IMR-90 (cell line): ENCODE measurements around the gene RPS6KA3. TPM values are rescaled to one million over a fixed set of nuclear protein-coding genes. Genes with fewer than 3 reads are reported as not detected.

Experiments used
- ATAC-seq: fragments of 200-7000 bp; cut with Tn5 transposase; 2 replicates; pipeline ENCODE4 v1.9.1; 2020; ENCODE audit warnings: low read depth, mild to moderate bottlenecking, moderate library complexity
- BruUV-seq: library from RNA; stranded (reverse); fragments of 400-500 nt; replicated peaks from 2 replicates; lab custom pipeline; 2021; lab: Mats Ljungman, UMichigan
- CTCF ChIA-PET: fragments of 300-600 bp; formaldehyde crosslinking; extraction: SDS; loops from one replicate; lab custom pipeline; 2021; ENCODE audit warnings: antibody characterized with exemption; lab: Yijun Ruan, JAX
- POLR2A ChIA-PET: fragments of 300-600 bp; sonication (Branson Sonifier 250); formaldehyde crosslinking; loops from one replicate; lab custom pipeline; 2022; ENCODE audit warnings: antibody characterized with exemption; ENCODE audit not compliant: unreplicated experiment; lab: Charles Lee
- DNase-seq: peaks from one replicate; pipeline ENCODE4 v3.0.0; 2013
- H2AFZ ChIP-seq: replicated peaks from 2 replicates; pipeline ENCODE3; 2013; ENCODE audit warnings: low read length, mild to moderate bottlenecking; ENCODE audit not compliant: poor library complexity
- H2AK5ac ChIP-seq: 2 replicates; pipeline ENCODE4 v1.6.1; 2013; ENCODE audit warnings: low read depth, low read length, inconsistent platforms
- H2AK9ac ChIP-seq: replicated peaks from 2 replicates; pipeline ENCODE3; 2013; ENCODE audit warnings: mild to moderate bottlenecking, low read depth, low read length, moderate library complexity; ENCODE audit not compliant: poor library complexity
- H2BK120ac ChIP-seq: 2 replicates; pipeline ENCODE4 v1.6.1; 2013; ENCODE audit warnings: low read depth, low read length, inconsistent platforms
- H2BK15ac ChIP-seq: 3 replicates; pipeline ENCODE4 v1.6.1; 2013; ENCODE audit warnings: low read depth, low read length, inconsistent platforms
- H2BK20ac ChIP-seq: 2 replicates; pipeline ENCODE4 v1.6.1; 2013; ENCODE audit warnings: low read depth, mild to moderate bottlenecking, inconsistent platforms, low read length, moderate library complexity
- H2BK5ac ChIP-seq: 2 replicates; pipeline ENCODE4 v1.6.1; 2013; ENCODE audit warnings: mild to moderate bottlenecking, low read depth, low read length, inconsistent platforms; ENCODE audit not compliant: poor library complexity, severe bottlenecking
- H3K14ac ChIP-seq: replicated peaks from 2 replicates; pipeline ENCODE4 v1.6.1; 2013; ENCODE audit warnings: low read depth, low read length, inconsistent platforms
- H3K18ac ChIP-seq: 2 replicates; pipeline ENCODE4 v1.6.1; 2013; ENCODE audit warnings: low read depth, low read length, control low read depth
- H3K23ac ChIP-seq: 2 replicates; pipeline ENCODE4 v1.6.1; 2013; ENCODE audit warnings: low read depth, low read length, inconsistent platforms
- H3K27ac ChIP-seq: 2 replicates; pipeline ENCODE4 v1.5.1; 2013; ENCODE audit warnings: mild to moderate bottlenecking, control low read depth, low read length; ENCODE audit not compliant: insufficient read depth
- H3K27me3 ChIP-seq: 2 replicates; pipeline ENCODE4 v1.6.1; 2013; ENCODE audit warnings: low read length; ENCODE audit not compliant: control insufficient read depth, insufficient read depth
- H3K36me3 ChIP-seq: 2 replicates; pipeline ENCODE4 v1.6.1; 2013; ENCODE audit warnings: low read length, mixed read lengths; ENCODE audit not compliant: control insufficient read depth, insufficient read depth
- H3K4ac ChIP-seq: 2 replicates; pipeline ENCODE4 v1.6.1; 2013; ENCODE audit warnings: low read depth, low read length, inconsistent platforms
- H3K4me1 ChIP-seq: 2 replicates; pipeline ENCODE4 v1.6.1; 2013; ENCODE audit warnings: low read length, mixed read lengths; ENCODE audit not compliant: control insufficient read depth, insufficient read depth
- H3K4me2 ChIP-seq: 2 replicates; pipeline ENCODE4 v1.6.1; 2013; ENCODE audit warnings: low read depth, mild to moderate bottlenecking, control low read depth, low read length, moderate library complexity
- H3K4me3 ChIP-seq: 2 replicates; pipeline ENCODE4 v1.5.1; 2013; ENCODE audit warnings: low read depth, mild to moderate bottlenecking, control low read depth, low read length, moderate library complexity; ENCODE audit not compliant: insufficient read depth
- H3K56ac ChIP-seq: 2 replicates; pipeline ENCODE4 v1.6.1; 2013; ENCODE audit warnings: low read length, inconsistent platforms; ENCODE audit not compliant: insufficient read depth; ENCODE audit errors: extremely low read depth
- H3K79me1 ChIP-seq, 2 experiments: 2 replicates each; pipeline ENCODE4 v1.6.1; 2013; ENCODE audit warnings: low read length in 2 of 2, inconsistent platforms in 1 of 2, low read depth in 1 of 2
- H3K9ac ChIP-seq: 2 replicates; pipeline ENCODE4 v1.6.1; 2013; ENCODE audit warnings: low read depth, low read length, control low read depth
- H3K9me1 ChIP-seq: 2 replicates; pipeline ENCODE4 v1.6.1; 2013; ENCODE audit warnings: low read length, inconsistent platforms; ENCODE audit not compliant: insufficient read depth
- H3K9me3 ChIP-seq: 2 replicates; pipeline ENCODE4 v1.6.1; 2013; ENCODE audit warnings: low read length; ENCODE audit not compliant: control insufficient read depth, insufficient read depth
- H4K20me1 ChIP-seq: 2 replicates; pipeline ENCODE4 v1.6.1; 2013; ENCODE audit warnings: low read length, inconsistent platforms; ENCODE audit not compliant: insufficient read depth
- H4K5ac ChIP-seq: 2 replicates; pipeline ENCODE4 v1.6.1; 2013; ENCODE audit warnings: mild to moderate bottlenecking, low read depth, low read length, control low read depth
- H4K8ac ChIP-seq, 2 experiments: 2 replicates each; pipeline ENCODE4 v1.6.1; 2013; ENCODE audit warnings: low read depth in 2 of 2, low read length in 2 of 2, control low read depth in 1 of 2, inconsistent platforms in 1 of 2
- H4K91ac ChIP-seq: 2 replicates; pipeline ENCODE4 v1.6.1; 2013; ENCODE audit warnings: low read depth, low read length, inconsistent platforms; ENCODE audit not compliant: insufficient read depth
- BHLHE40 ChIP-seq: fragments of 150-350 bp; IDR thresholded peaks from 2 replicates; pipeline ENCODE4 v1.6.1; 2016; ENCODE audit warnings: mild to moderate bottlenecking, low read depth, low read length
- CEBPB ChIP-seq: IDR thresholded peaks from 2 replicates; pipeline ENCODE4 v1.6.1; 2012; ENCODE audit warnings: low read depth, low read length, improper control_type of control experiment
- CHD1 ChIP-seq: IDR thresholded peaks from 2 replicates; pipeline ENCODE4 v1.6.1; 2012; ENCODE audit warnings: low read depth, low read length, improper control_type of control experiment
- ELK1 ChIP-seq: fragments of 150-350 bp; IDR thresholded peaks from 2 replicates; pipeline ENCODE4 v1.6.1; 2016; ENCODE audit warnings: low read depth, mild to moderate bottlenecking, low read length, moderate library complexity, borderline replicate concordance
- FOS ChIP-seq: fragments of 150-350 bp; IDR thresholded peaks from 2 replicates; pipeline ENCODE4 v1.6.1; 2016; ENCODE audit warnings: low read depth, low read length
- MAFK ChIP-seq: IDR thresholded peaks from 2 replicates; pipeline ENCODE4 v1.6.1; 2012; ENCODE audit warnings: low read depth, low read length, improper control_type of control experiment
- MAZ ChIP-seq: IDR thresholded peaks from 2 replicates; pipeline ENCODE4 v1.6.1; 2012; ENCODE audit warnings: low read depth, mild to moderate bottlenecking, low read length, improper control_type of control experiment, moderate library complexity, borderline replicate concordance
- MXI1 ChIP-seq: IDR thresholded peaks from 2 replicates; pipeline ENCODE4 v1.6.1; 2012; ENCODE audit warnings: low read depth, mild to moderate bottlenecking, low read length, moderate library complexity, borderline replicate concordance
- NFE2L2 ChIP-seq: fragments of 150-350 bp; IDR thresholded peaks from 2 replicates; pipeline ENCODE4 v1.6.1; 2016; ENCODE audit warnings: low read depth, mild to moderate bottlenecking, low read length
- POLR2A ChIP-seq: IDR thresholded peaks from 2 replicates; pipeline ENCODE4 v1.6.1; 2012; ENCODE audit warnings: mild to moderate bottlenecking, low read depth, low read length
- RAD21 ChIP-seq: IDR thresholded peaks from 2 replicates; pipeline ENCODE4 v1.6.1; 2012; ENCODE audit warnings: low read length, improper control_type of control experiment
- RCOR1 ChIP-seq: IDR thresholded peaks from 2 replicates; pipeline ENCODE4 v1.6.1; 2012; ENCODE audit warnings: mild to moderate bottlenecking, low read length, improper control_type of control experiment; ENCODE audit not compliant: insufficient replicate concordance
- RFX5 ChIP-seq: IDR thresholded peaks from 2 replicates; pipeline ENCODE4 v1.8.0; 2012; ENCODE audit warnings: low read depth, mild to moderate bottlenecking, low read length, moderate library complexity
- SMC3 ChIP-seq: fragments of 150-350 bp; IDR thresholded peaks from 2 replicates; pipeline ENCODE4 v1.6.1; 2016; ENCODE audit warnings: low read depth, mild to moderate bottlenecking, antibody characterized with exemption, low read length, moderate library complexity
- WGBS, 2 experiments: methylation state at CpG; one replicate each; pipeline versions ENCODE4 v1.1.5 to v1.1.7; 2013; ENCODE audit warnings: missing lambda C conversion rate in 2 of 2; ENCODE audit not compliant: insufficient read length in 1 of 2; ENCODE audit errors: extremely low coverage in 2 of 2; 5-methylcytosine and 5-hydroxymethylcytosine counted together
- dilution Hi-C: fragments of 300-500 bp; cut with HindIII; formaldehyde crosslinking; loops from one replicate; pipeline ENCODE4 v1.14.3; 2018; ENCODE audit warnings: low sequenced_read_pairs; ENCODE audit not compliant: unreplicated experiment
- in situ Hi-C: fragments of 300-500 bp; cut with MboI; formaldehyde crosslinking; loops from 3 replicates; pipeline ENCODE4 v1.14.3; 2019; ENCODE audit warnings: low sequenced_read_pairs, inconsistent platforms, mixed read lengths
- intact Hi-C: fragments of 100-400 bp; cut with micrococcal nuclease; formaldehyde crosslinking; loops from 2 replicates; pipeline ENCODE4 v1.10.0; 2022
- polyA plus RNA-seq, 3 experiments: library from polyadenylated mRNA; depleted of rRNA; stranded (reverse); fragments of >200 nt; gene quantifications; 2 replicates each; pipeline ENCODE4 v1.2.3, GENCODE V29; 2012; ENCODE audit warnings: low replicate concordance in 1 of 3
- total RNA-seq: library from RNA; depleted of rRNA; stranded (reverse); fragments of >200 nt; gene quantifications from 2 replicates; pipeline ENCODE4 v1.2.3, GENCODE V29; 2012
- TF ChIP-seq, protein P1 (sequence below): fragments of 150-350 bp; IDR thresholded peaks from 2 replicates; pipeline ENCODE4 v1.6.1; 2017; ENCODE audit warnings: mild to moderate bottlenecking, antibody characterized with exemption, low read length, low read depth

The RPS6KA3 gene
- total and polyA plus RNA-seq, 2 of the 4 experiments (the other 2 are of a cell fraction): 20.8 to 43.9 TPM

DNA sequence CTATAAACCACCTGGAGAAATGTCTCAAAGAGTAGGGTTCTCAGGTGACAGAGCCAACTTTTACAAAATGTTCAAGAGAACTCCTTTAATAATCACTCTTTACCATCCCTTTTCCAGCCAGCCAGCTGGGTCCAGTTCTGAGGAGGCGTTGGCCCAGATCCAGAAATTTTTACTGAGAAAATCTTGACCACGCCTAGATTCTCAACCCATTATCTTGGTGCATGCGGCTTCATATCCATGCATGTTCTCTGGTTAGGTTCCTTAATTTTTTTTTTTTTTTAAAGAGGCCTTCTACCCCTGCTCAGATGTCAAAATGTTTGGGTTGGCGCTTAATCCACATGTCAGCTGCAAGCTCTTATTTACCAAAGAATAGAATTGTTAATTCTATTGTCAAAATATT is 138.0 kb downstream of the RPS6KA3 start:
- POLR2A ChIA-PET: no interaction called here
- no peak overlapping the region for H3K56ac ChIP-seq
- no peak overlapping the region for H3K9ac ChIP-seq
- H3K4me3 ChIP-seq: no peak overlapping the region
- no peak overlapping the region for H3K23ac ChIP-seq
- H3K9me1 ChIP-seq: no peaks in the 10 kb centered on the region; the same call in 1 of the 2 replicates
- CTCF ChIA-PET: no interaction called here
- dilution Hi-C loops (no loop called here), intact Hi-C loops (loop anchor here (10.0 kb wide), 2 partner anchors 584 to 754 kb away; no protein-coding TSS in a partner anchor), in situ Hi-C loops (no loop called here)
- no peak overlapping the region for H4K91ac ChIP-seq
- H3K27me3 ChIP-seq: no peaks in the 10 kb centered on the region
- no peak overlapping the region for H2AFZ ChIP-seq
- no peak overlapping the region for H3K14ac ChIP-seq
- no peaks in the 10 kb centered on the region for H4K20me1 ChIP-seq
- H3K9me3 ChIP-seq: no peaks in the 10 kb centered on the region
- no peaks in the 10 kb centered on the region for H3K4me1 ChIP-seq
- no peak overlapping the region for H2BK20ac ChIP-seq
- H3K36me3 ChIP-seq: peaks cover 21% of the 10 kb centered on the region
- no peak overlapping the region for H3K4ac ChIP-seq
- no peak overlapping the region for H4K5ac ChIP-seq
- H2AK9ac ChIP-seq: no peak overlapping the region
- no peak for DNase-seq
- no peak overlapping the region for H2BK15ac ChIP-seq
- TF ChIP-seq RFX5 (no peak), NFE2L2 (no peak), POLR2A (no peak), FOS (no peak), RAD21 (no peak), CHD1 (no peak), ELK1 (no peak), SMC3 (no peak), RCOR1 (no peak), BHLHE40 (no peak), MAZ (no peak), MAFK (no peak), MXI1 (no peak), CEBPB (no peak)
- TF ChIP-seq, protein P1, sequence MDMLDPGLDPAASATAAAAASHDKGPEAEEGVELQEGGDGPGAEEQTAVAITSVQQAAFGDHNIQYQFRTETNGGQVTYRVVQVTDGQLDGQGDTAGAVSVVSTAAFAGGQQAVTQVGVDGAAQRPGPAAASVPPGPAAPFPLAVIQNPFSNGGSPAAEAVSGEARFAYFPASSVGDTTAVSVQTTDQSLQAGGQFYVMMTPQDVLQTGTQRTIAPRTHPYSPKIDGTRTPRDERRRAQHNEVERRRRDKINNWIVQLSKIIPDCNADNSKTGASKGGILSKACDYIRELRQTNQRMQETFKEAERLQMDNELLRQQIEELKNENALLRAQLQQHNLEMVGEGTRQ: no peak
- H3K79me1 ChIP-seq: peaks cover 6% of the 10 kb centered on the region in 2 experiments; a peak in 2 of 4 replicates
- ATAC-seq: no peak
- H2BK5ac ChIP-seq: no peak overlapping the region
- no peak overlapping the region for H2BK120ac ChIP-seq
- H4K8ac ChIP-seq: no peak overlapping the region
- no peak overlapping the region for H3K4me2 ChIP-seq
- no peak overlapping the region for H3K27ac ChIP-seq
- no peak overlapping the region for H3K18ac ChIP-seq
- H2AK5ac ChIP-seq: no peak overlapping the region
- no CpG with 5 or more reads among the region's 4 CpGs for WGBS, 2 experiments
- no TSS peak for BruUV-seq
